ENCODE results near the gene EFCC1. TPM values are rescaled to one million over a fixed set of nuclear protein-coding genes. Genes with fewer than 3 reads are reported as not detected.

Gene EFCC1
- polyA plus RNA-seq, 2 of the 4 experiments (the other 2 are of a cell fraction), result 0.04 TPM; not detected in 1

GRCh38 chr3:129036222-129037092 lies 35.4 kb downstream of the EFCC1 start:
- H3K4me1 ChIP-seq, result no peaks in the 10 kb centered on the region
- ChIA-PET POLR2A (no interaction called here), CTCF (interaction anchor here (3.3 kb wide), 1 partner anchor 17 kb away, joined by 16 read pairs; no protein-coding TSS in a partner anchor)
- ATAC-seq (no peak), FAIRE-seq (no peak), DNase-seq (ENCODE audit: low read depth in 1 of 2, low spot score in 1 of 2) (no peak)
- TF ChIP-seq FOSB (CRISPR knock-in tag; IDR thresholded peaks at IDR 0.05), result no peak
- TF ChIP-seq REST (IDR thresholded peaks at IDR 0.05), result no peak
- no peak for TF ChIP-seq POLR2A (IDR thresholded peaks at IDR 0.05; ENCODE audit: low read length)
- no peak for TF ChIP-seq USF2 (IDR thresholded peaks at IDR 0.05)
- no peak for TF ChIP-seq HOXA7 (CRISPR knock-in tag; IDR thresholded peaks at IDR 0.05)
- no peak overlapping the region for H3K4me2 ChIP-seq
- no peaks in the 10 kb centered on the region for H3K9me3 ChIP-seq
- H3K27ac ChIP-seq, result no peak overlapping the region
- 69% methylated on average over 10 of the region's 10 CpGs for WGBS (ENCODE audit: missing lambda C conversion rate)
- H3K4me3 ChIP-seq, result no peak overlapping the region

GRCh38 chr3:129037093-129037419 lies 36.0 kb downstream of the EFCC1 start:
- no peak for TF ChIP-seq PBX3 (IDR thresholded peaks at IDR 0.05)
- no peak for TF ChIP-seq NR3C1 (IDR thresholded peaks at IDR 0.05)
- no peak for TF ChIP-seq HOXA7 (CRISPR knock-in tag; IDR thresholded peaks at IDR 0.05)
- TF ChIP-seq MAFK (IDR thresholded peaks at IDR 0.05; ENCODE audit: partially characterized antibody), result no peak
- TF ChIP-seq ATOH8 (CRISPR knock-in tag; IDR thresholded peaks at IDR 0.05; ENCODE audit: low read depth), result no peak
- TF ChIP-seq MYC (IDR thresholded peaks at IDR 0.05; ENCODE audit: borderline replicate concordance, low read length), result no peak
- no peak for TF ChIP-seq REST (IDR thresholded peaks at IDR 0.05)
- no peak for TF ChIP-seq ZFP36 (IDR thresholded peaks at IDR 0.05; ENCODE audit: borderline replicate concordance, partially characterized antibody)
- TF ChIP-seq ZSCAN20 (CRISPR knock-in tag; IDR thresholded peaks at IDR 0.05), result no peak
- no peak for TF ChIP-seq HES2 (IDR thresholded peaks at IDR 0.05)
- no peak for TF ChIP-seq KDM1A (IDR thresholded peaks at IDR 0.05; ENCODE audit: low read depth)
- TF ChIP-seq TP53 (CRISPR knock-in tag; IDR thresholded peaks at IDR 0.05), result no peak
- TF ChIP-seq HOXB13 (CRISPR knock-in tag; IDR thresholded peaks at IDR 0.05; ENCODE audit: low read depth), result no peak
- TF ChIP-seq EHF (CRISPR knock-in tag; IDR thresholded peaks at IDR 0.05), result no peak
- no peak for TF ChIP-seq JUNB (IDR thresholded peaks at IDR 0.05)
- no peak for TF ChIP-seq RCOR1 (IDR thresholded peaks at IDR 0.05; ENCODE audit: low read depth, low read length)
- ChIA-PET CTCF (interaction anchor here (3.3 kb wide), 1 partner anchor 16 kb away, joined by 16 read pairs; no protein-coding TSS in a partner anchor), POLR2A (no interaction called here)
- H3K27ac ChIP-seq, result no peak overlapping the region
- no peak overlapping the region for H3K4me2 ChIP-seq
- DNase-seq (ENCODE audit: low read depth in 1 of 2, low spot score in 1 of 2), result no peak
- FAIRE-seq, result no peak
- ATAC-seq, result no peak
- WGBS (ENCODE audit: missing lambda C conversion rate), result 82% methylated on average over 2 of the region's 2 CpGs
- no peaks in the 10 kb centered on the region for H3K4me1 ChIP-seq
- no peak overlapping the region for H3K4me3 ChIP-seq
- H3K9me3 ChIP-seq, result no peaks in the 10 kb centered on the region
